ENCODE results near the gene MYH7B. TPM values are rescaled to one million over a fixed set of nuclear protein-coding genes. Genes with fewer than 3 reads are reported as not detected.

Gene MYH7B
- total RNA-seq, 1 experiment from 2014 or later: 0.22 TPM

DNA sequence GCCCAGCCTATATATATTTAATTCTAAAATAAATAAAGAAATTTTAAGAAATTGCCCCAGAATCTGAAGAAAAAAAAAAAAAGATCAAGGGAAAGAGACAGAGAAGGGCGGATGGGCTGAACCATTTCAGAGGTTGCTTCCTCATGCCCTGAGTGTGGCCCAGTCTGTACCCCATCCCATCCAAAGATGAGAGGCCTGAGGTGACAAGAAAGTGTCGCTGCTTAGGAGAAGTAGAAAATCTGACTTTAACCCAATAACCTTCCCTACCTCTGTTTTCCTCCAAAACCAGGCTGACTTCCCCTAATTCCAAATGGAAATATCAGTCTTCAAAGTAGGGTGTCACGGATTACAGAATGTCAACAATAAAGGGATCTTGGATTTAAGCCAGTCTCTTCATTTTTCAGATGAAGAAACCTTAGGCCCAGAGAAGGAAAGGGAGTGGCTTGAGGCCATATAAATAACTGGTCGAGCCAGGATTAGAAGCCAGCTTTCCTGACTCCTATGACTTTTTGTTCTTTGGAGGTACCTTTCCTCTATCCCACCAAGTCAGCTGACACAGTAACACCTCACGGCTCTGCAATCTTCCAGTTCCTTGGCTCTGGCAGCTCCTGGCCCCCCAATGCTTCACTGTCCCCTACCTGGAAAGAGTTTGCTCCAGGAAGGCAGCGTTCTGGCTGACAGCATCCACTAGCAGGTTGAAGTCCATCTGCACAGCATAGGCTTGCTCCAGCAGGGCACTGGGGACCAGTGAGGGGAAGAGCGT is 10.2 kb upstream of the MYH7B start:
- no peak overlapping the region for H2AK5ac ChIP-seq (ENCODE audit: insufficient read length, low read length)
- no peaks in the 10 kb centered on the region for H3K9me3 ChIP-seq (ENCODE audit: control insufficient read depth, low read depth, low read length)
- H4K91ac ChIP-seq (ENCODE audit: insufficient read length, low read depth, low read length): no peak overlapping the region
- no peaks in the 10 kb centered on the region for H3K79me1 ChIP-seq (ENCODE audit: insufficient read depth, low read depth, low read length, poor library complexity, severe bottlenecking)
- no peak overlapping the region for H2AFZ ChIP-seq (ENCODE audit: low read length)
- no peaks in the 10 kb centered on the region for H3K79me2 ChIP-seq (ENCODE audit: insufficient read depth, low read length)
- no peak overlapping the region for H3K14ac ChIP-seq (ENCODE audit: insufficient read depth, low read length)
- no peaks in the 10 kb centered on the region for H3K27me3 ChIP-seq (ENCODE audit: insufficient read depth, low read length)
- H3K9ac ChIP-seq (ENCODE audit: extremely low read depth, insufficient read length, low read length): no peak overlapping the region
- Mint-ChIP-seq H3K27ac (no peak overlapping the region), H3K36me3 (ENCODE audit: insufficient read depth in 1 of 3, low read depth in 3 of 3) (peaks cover 0 to 40% (median 17%) of the 10 kb centered on the region in 3 experiments; a peak in 5 of 7 replicates), H3K27me3 (ENCODE audit: low read depth) (no peaks in the 10 kb centered on the region), H3K4me3 (no peak overlapping the region), H3K9me3 (no peaks in the 10 kb centered on the region), H3K4me1 (no peaks in the 10 kb centered on the region)
- no peak overlapping the region for H3K18ac ChIP-seq (ENCODE audit: insufficient read length, low read depth, low read length)
- no peak for DNase-seq
- H3K4me2 ChIP-seq (ENCODE audit: insufficient read depth, insufficient read length, low read length): no peak overlapping the region
- H3K56ac ChIP-seq (ENCODE audit: insufficient read length, low read depth, low read length): no peak overlapping the region
- H4K20me1 ChIP-seq (ENCODE audit: control insufficient read depth, insufficient read depth, insufficient read length): no peaks in the 10 kb centered on the region
- H3T11ph ChIP-seq (ENCODE audit: low read length): no peak overlapping the region
- H2BK15ac ChIP-seq (ENCODE audit: low read depth, low read length): no peak overlapping the region
- no peak overlapping the region for H4K8ac ChIP-seq (replicated peaks; ENCODE audit: insufficient read length, low read depth, low read length)
- no peak overlapping the region for H2BK120ac ChIP-seq (ENCODE audit: low read depth, low read length, poor library complexity, severe bottlenecking)
- H4K5ac ChIP-seq (ENCODE audit: insufficient read length, low read depth, low read length): no peak overlapping the region
- no peak overlapping the region for H3K23ac ChIP-seq (ENCODE audit: insufficient read length, low read depth, low read length)
- TF ChIP-seq, protein P1, sequence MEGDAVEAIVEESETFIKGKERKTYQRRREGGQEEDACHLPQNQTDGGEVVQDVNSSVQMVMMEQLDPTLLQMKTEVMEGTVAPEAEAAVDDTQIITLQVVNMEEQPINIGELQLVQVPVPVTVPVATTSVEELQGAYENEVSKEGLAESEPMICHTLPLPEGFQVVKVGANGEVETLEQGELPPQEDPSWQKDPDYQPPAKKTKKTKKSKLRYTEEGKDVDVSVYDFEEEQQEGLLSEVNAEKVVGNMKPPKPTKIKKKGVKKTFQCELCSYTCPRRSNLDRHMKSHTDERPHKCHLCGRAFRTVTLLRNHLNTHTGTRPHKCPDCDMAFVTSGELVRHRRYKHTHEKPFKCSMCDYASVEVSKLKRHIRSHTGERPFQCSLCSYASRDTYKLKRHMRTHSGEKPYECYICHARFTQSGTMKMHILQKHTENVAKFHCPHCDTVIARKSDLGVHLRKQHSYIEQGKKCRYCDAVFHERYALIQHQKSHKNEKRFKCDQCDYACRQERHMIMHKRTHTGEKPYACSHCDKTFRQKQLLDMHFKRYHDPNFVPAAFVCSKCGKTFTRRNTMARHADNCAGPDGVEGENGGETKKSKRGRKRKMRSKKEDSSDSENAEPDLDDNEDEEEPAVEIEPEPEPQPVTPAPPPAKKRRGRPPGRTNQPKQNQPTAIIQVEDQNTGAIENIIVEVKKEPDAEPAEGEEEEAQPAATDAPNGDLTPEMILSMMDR (conservative IDR thresholded peaks at IDR 0.05): no peak
- no peak overlapping the region for H3K4ac ChIP-seq (ENCODE audit: low read depth, low read length)
- no peak overlapping the region for H3K27ac ChIP-seq (ENCODE audit: insufficient read length, low read depth, low read length)
- H2BK12ac ChIP-seq (ENCODE audit: insufficient read length, low read depth, low read length): no peak overlapping the region
- WGBS (ENCODE audit: extremely low coverage, insufficient read length, low lambda C conversion rate): no CpG with 5 or more reads among the region's 7 CpGs
- H2BK5ac ChIP-seq (ENCODE audit: insufficient read length, low read length): no peak overlapping the region
- H2BK20ac ChIP-seq (ENCODE audit: low read depth, low read length, poor library complexity, severe bottlenecking): no peak overlapping the region
- no peaks in the 10 kb centered on the region for H3K4me1 ChIP-seq (ENCODE audit: insufficient read depth, low read length)
- H3K23me2 ChIP-seq (ENCODE audit: insufficient read length, low read depth, low read length, poor library complexity, severe bottlenecking): no peaks in the 10 kb centered on the region
